NCI-H774 (cell line): ENCODE data around the gene DLGAP1.
A peak's percentile ranks its signal among the peaks of the same experiment; 100 is the strongest.

ENCODE experiments used
- DNase-seq: peaks from one replicate; lab custom pipeline; 2025; lab: John Stamatoyannopoulos, UW

The DLGAP1 gene

GRCh38 chr18:3761266-3761665 is 693.8 kb downstream of the DLGAP1 start:
- DNase-seq, result no peak

- DNase-seq, result no peak
These were observed 694.4 kb downstream of the DLGAP1 start for GRCh38 chr18:3760741-3761140.

GRCh38 chr18:3759099-3759498 is 696.0 kb downstream of the DLGAP1 start:
- no peak for DNase-seq

GRCh38 chr18:3758531-3758930 is 696.6 kb downstream of the DLGAP1 start:
- no peak for DNase-seq

GRCh38 chr18:3757361-3757760 is 697.7 kb downstream of the DLGAP1 start:
- no peak for DNase-seq

- DNase-seq, result no peak
These were observed 702.0 kb downstream of the DLGAP1 start for GRCh38 chr18:3753106-3753505.

- no peak for DNase-seq
These were observed 707.0 kb downstream of the DLGAP1 start for GRCh38 chr18:3748086-3748485.

GRCh38 chr18:3747176-3747973 is 707.7 kb downstream of the DLGAP1 start:
- no peak for DNase-seq

GRCh38 chr18:3742541-3742940 is 712.6 kb downstream of the DLGAP1 start:
- DNase-seq, result no peak

GRCh38 chr18:3741333-3741732 is 713.8 kb downstream of the DLGAP1 start:
- DNase-seq, result no peak

- no peak for DNase-seq
These were observed 726.2 kb downstream of the DLGAP1 start for GRCh38 chr18:3728704-3729437.

GRCh38 chr18:3727274-3727673 is 727.8 kb downstream of the DLGAP1 start:
- no peak for DNase-seq

GRCh38 chr18:3726238-3726951 is 728.7 kb downstream of the DLGAP1 start:
- peak; percentile 67 for DNase-seq

- no peak for DNase-seq
These were observed 730.0 kb downstream of the DLGAP1 start for GRCh38 chr18:3725115-3725514.

GRCh38 chr18:3723554-3723953 is 731.6 kb downstream of the DLGAP1 start:
- no peak for DNase-seq

- DNase-seq, result peak; percentile 38
These were observed 732.3 kb downstream of the DLGAP1 start for GRCh38 chr18:3722649-3723433.

GRCh38 chr18:3721771-3722648 is 733.1 kb downstream of the DLGAP1 start:
- no peak for DNase-seq

- no peak for DNase-seq
These were observed 734.1 kb downstream of the DLGAP1 start for GRCh38 chr18:3720818-3721545.

GRCh38 chr18:3720159-3720558 is 734.9 kb downstream of the DLGAP1 start:
- DNase-seq, result no peak

GRCh38 chr18:3717376-3718025 is 737.6 kb downstream of the DLGAP1 start:
- no peak for DNase-seq
